H1 (cell line): ENCODE measurements around the gene MMD. TPM values are rescaled to one million over a fixed set of nuclear protein-coding genes. Genes with fewer than 3 reads are reported as not detected.

Source experiments
- BRCA1 ChIP-seq: IDR thresholded peaks from 2 replicates; pipeline ENCODE4 v1.6.1; 2012; ENCODE audit warnings: low read depth, low read length, improper control_type of control experiment
- CEBPB ChIP-seq: IDR thresholded peaks from 2 replicates; pipeline ENCODE4 v1.6.1; 2012; ENCODE audit warnings: low read depth, low read length
- E2F6 ChIP-seq: IDR thresholded peaks from 2 replicates; pipeline ENCODE4 v1.6.1; 2012; ENCODE audit warnings: inconsistent platforms
- EP300 ChIP-seq, 2 experiments: IDR thresholded peaks; 1 replicate in 1 of 2; 2 replicates in 1 of 2; pipeline ENCODE4 v1.6.1; 2011 to 2012; ENCODE audit warnings: low read depth in 2 of 2, low read length in 2 of 2, mild to moderate bottlenecking in 2 of 2, borderline replicate concordance in 1 of 2, inconsistent platforms in 1 of 2, moderate library complexity in 1 of 2
- GABPA ChIP-seq: IDR thresholded peaks from 2 replicates; pipeline ENCODE4 v1.6.1; 2011; ENCODE audit warnings: mild to moderate bottlenecking, low read length, moderate library complexity, borderline replicate concordance; ENCODE audit not compliant: insufficient read depth
- KDM4A ChIP-seq: IDR thresholded peaks from one replicate; pipeline ENCODE4 v1.7.1; 2012; ENCODE audit warnings: low read depth, mild to moderate bottlenecking, moderate library complexity, low read length, inconsistent platforms; ENCODE audit not compliant: severe bottlenecking
- POLR2AphosphoS5 ChIP-seq: IDR thresholded peaks from 2 replicates; pipeline ENCODE4 v1.6.1; 2011; ENCODE audit warnings: low read depth, low read length
- SP2 ChIP-seq: IDR thresholded peaks from 2 replicates; pipeline ENCODE4 v1.6.1; 2012; ENCODE audit warnings: mild to moderate bottlenecking, low read length, inconsistent platforms
- TBP ChIP-seq: IDR thresholded peaks from 2 replicates; pipeline ENCODE4 v1.6.1; 2011; ENCODE audit warnings: low read depth, low read length, improper control_type of control experiment
- ZNF274 ChIP-seq: IDR thresholded peaks from 2 replicates; pipeline ENCODE4 v1.7.0; 2012; ENCODE audit warnings: low read length, borderline replicate concordance; ENCODE audit errors: extremely low read depth
- polyA plus RNA-seq, 7 experiments: library from polyadenylated mRNA; depleted of rRNA in 3 of 7; stranded (reverse) in 5 of 7; unstranded in 2 of 7; fragments of >200 nt in 5 of 7; fragments of 200-250 nt in 2 of 7; gene quantifications; 1 replicate in 5 of 7; 2 replicates in 1 of 7; 4 replicates in 1 of 7; pipeline versions ENCODE4 v1.2.1 to v1.2.3, GENCODE V29; 2011 to 2013; ENCODE audit warnings: missing spikeins in 2 of 7, mixed read lengths in 2 of 7
- total RNA-seq: library from RNA; stranded (reverse); fragmentation: NEBNext Ultra II Directional; extraction: Animal tissue kit (Norgen Biotek cat#: 25700); gene quantifications from 2 replicates; pipeline ENCODE4 v1.2.1, GENCODE V29; 2021

MMD gene
- total and polyA plus RNA-seq, 2 of the 8 experiments (the other 6 are each of a cell fraction or from before 2014, with no cell fraction given), result 28.2 to 37.8 TPM

GRCh38 chr17:55454906-55455474, 33.4 kb upstream of the MMD start (continued):
- TF ChIP-seq EP300 (IDR thresholded peaks at IDR 0.05; ENCODE audit: borderline replicate concordance in 1 of 2, low read depth in 2 of 2, low read length in 2 of 2) (no peak), E2F6 (no peak), ZNF274 (no peak), TBP (no peak), POLR2AphosphoS5 (no peak), SP2 (no peak), GABPA (no peak), CEBPB (no peak), BRCA1 (no peak), KDM4A (no peak)
